Effector memory CD4-positive, alpha-beta T cell (primary cell): ENCODE measurements around the gene DAPK1.

Experiments used
- DNase-seq, 3 donors: peaks; one replicate each; pipeline ENCODE4 v3.0.0-alpha.2; 2020
- H3K27ac ChIP-seq: 2 replicates; pipeline ENCODE4 v1.7.0; 2013; ENCODE audit warnings: mild to moderate bottlenecking, low read length, moderate library complexity; ENCODE audit not compliant: insufficient read depth, poor library complexity, severe bottlenecking
- H3K27me3 ChIP-seq: replicated peaks from 2 replicates; pipeline ENCODE4 v1.7.0; 2013; ENCODE audit warnings: mild to moderate bottlenecking, low read length; ENCODE audit not compliant: insufficient read depth, control insufficient read depth, poor library complexity, severe bottlenecking
- H3K36me3 ChIP-seq: 2 replicates; pipeline ENCODE4 v1.7.0; 2013; ENCODE audit warnings: mild to moderate bottlenecking, low read length, moderate library complexity; ENCODE audit not compliant: control insufficient read depth, insufficient read depth
- H3K4me1 ChIP-seq: 2 replicates; pipeline ENCODE4 v1.7.0; 2013; ENCODE audit warnings: low read length, mild to moderate bottlenecking; ENCODE audit not compliant: control insufficient read depth, insufficient read depth, poor library complexity, severe bottlenecking
- H3K4me3 ChIP-seq: 2 replicates; pipeline ENCODE4 v1.7.0; 2013; ENCODE audit warnings: low read length, low read depth, mild to moderate bottlenecking; ENCODE audit not compliant: insufficient read depth, poor library complexity, severe bottlenecking
- H3K9me3 ChIP-seq: 2 replicates; pipeline ENCODE4 v1.7.0; 2013; ENCODE audit warnings: mild to moderate bottlenecking, low read length, moderate library complexity; ENCODE audit not compliant: control insufficient read depth
- total RNA-seq, 3 donors: gene quantifications; one replicate each; lab custom pipeline; 2026; lab: John Stamatoyannopoulos, UW

DAPK1 gene
- 0 to 1.7 (median 0.09) reads per million in 3 donors for total RNA-seq

- DNase-seq, result no peak
- Histone ChIP-seq H3K4me3 (no peak within 1 kb of the TSS), H3K36me3 (no peaks in the 10 kb centered on the region), H3K27me3 (peaks cover 6% of the 10 kb centered on the region), H3K4me1 (no peaks in the 10 kb centered on the region), H3K9me3 (no peaks in the 10 kb centered on the region), H3K27ac (no peak within 1 kb of the TSS)
These were observed at the start of gene DAPK1 for GRCh38 chr9:87497604-87498045. Gene DAPK1 (plus strand): TSS chr9:87497867. CDS start chr9:87499078, 1,211 bp downstream.

DNA sequence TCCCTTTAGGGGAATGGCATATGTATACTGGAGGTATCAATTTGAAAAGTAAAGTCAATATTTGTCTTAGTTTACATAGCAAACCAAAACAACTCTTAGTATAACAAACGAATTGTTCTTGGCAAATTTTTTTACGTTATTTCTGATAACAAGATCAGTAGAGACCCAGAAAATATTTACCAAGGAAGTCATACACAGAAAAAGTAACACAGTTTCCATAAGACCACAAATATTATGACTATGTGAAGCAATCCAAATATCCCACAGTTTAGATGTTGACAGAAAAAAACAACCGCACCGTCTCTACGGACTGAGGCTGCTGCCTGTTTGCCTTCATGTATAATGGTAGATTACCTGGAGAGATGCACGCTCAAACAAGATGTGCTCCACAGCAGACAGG is 46.5 kb upstream of the DAPK1 start:
- no peaks in the 10 kb centered on the region for H3K9me3 ChIP-seq
- no peaks in the 10 kb centered on the region for H3K4me1 ChIP-seq
- H3K36me3 ChIP-seq, result no peaks in the 10 kb centered on the region
- DNase-seq, result no peak
- no peak overlapping the region for H3K27ac ChIP-seq
- H3K4me3 ChIP-seq, result no peak overlapping the region
- no peaks in the 10 kb centered on the region for H3K27me3 ChIP-seq

GRCh38 chr9:87455407-87455806 is 42.3 kb upstream of the DAPK1 start:
- no peaks in the 10 kb centered on the region for H3K4me1 ChIP-seq
- no peaks in the 10 kb centered on the region for H3K36me3 ChIP-seq
- H3K27ac ChIP-seq, result no peak overlapping the region
- no peaks in the 10 kb centered on the region for H3K9me3 ChIP-seq
- DNase-seq, result no peak
- no peak overlapping the region for H3K4me3 ChIP-seq
- H3K27me3 ChIP-seq, result no peaks in the 10 kb centered on the region

- Histone ChIP-seq H3K9me3 (no peaks in the 10 kb centered on the region), H3K4me3 (no peak overlapping the region), H3K27me3 (no peaks in the 10 kb centered on the region), H3K4me1 (no peaks in the 10 kb centered on the region), H3K36me3 (no peaks in the 10 kb centered on the region), H3K27ac (no peak overlapping the region)
- DNase-seq, result no peak
These were observed 36.4 kb upstream of the DAPK1 start for GRCh38 chr9:87461256-87461655.

- H3K36me3 ChIP-seq, result no peaks in the 10 kb centered on the region
- DNase-seq, result no peak
- no peaks in the 10 kb centered on the region for H3K4me1 ChIP-seq
- H3K4me3 ChIP-seq, result no peak overlapping the region
- H3K9me3 ChIP-seq, result no peaks in the 10 kb centered on the region
- no peak overlapping the region for H3K27ac ChIP-seq
- H3K27me3 ChIP-seq, result no peaks in the 10 kb centered on the region
These were observed 33.3 kb upstream of the DAPK1 start for GRCh38 chr9:87464110-87464991.

- H3K27me3 ChIP-seq, result no peaks in the 10 kb centered on the region
- H3K27ac ChIP-seq, result no peak overlapping the region
- H3K4me3 ChIP-seq, result no peak overlapping the region
- no peaks in the 10 kb centered on the region for H3K4me1 ChIP-seq
- no peak for DNase-seq
- no peaks in the 10 kb centered on the region for H3K36me3 ChIP-seq
- no peaks in the 10 kb centered on the region for H3K9me3 ChIP-seq
These were observed 32.7 kb upstream of the DAPK1 start for GRCh38 chr9:87464992-87465378.

- H3K4me3 ChIP-seq, result no peak overlapping the region
- no peaks in the 10 kb centered on the region for H3K36me3 ChIP-seq
- H3K9me3 ChIP-seq, result no peaks in the 10 kb centered on the region
- H3K27me3 ChIP-seq, result no peaks in the 10 kb centered on the region
- no peak for DNase-seq
- no peak overlapping the region for H3K27ac ChIP-seq
- H3K4me1 ChIP-seq, result no peaks in the 10 kb centered on the region
These were observed 31.9 kb upstream of the DAPK1 start for GRCh38 chr9:87465816-87466215.

DNA sequence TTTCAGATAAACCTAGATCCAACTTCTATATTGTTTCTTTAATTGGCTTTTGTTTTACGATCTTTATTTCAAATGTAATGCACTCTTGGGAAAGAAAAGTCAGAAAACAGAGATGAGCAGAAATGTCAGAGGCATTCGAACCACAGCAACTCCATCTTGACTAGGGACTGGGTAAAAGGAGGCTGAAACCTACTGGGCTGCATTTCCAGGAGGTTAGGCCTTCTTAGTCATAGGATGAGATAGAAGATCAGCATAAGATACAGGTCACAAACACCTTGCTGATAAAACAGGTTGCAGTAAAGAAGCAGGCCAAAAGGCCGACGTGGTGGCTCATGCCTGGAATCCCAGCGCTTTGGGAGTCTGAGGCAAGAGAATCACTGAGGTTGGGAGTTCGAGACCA is 30.5 kb upstream of the DAPK1 start:
- no peaks in the 10 kb centered on the region for H3K27me3 ChIP-seq
- H3K4me3 ChIP-seq, result no peak overlapping the region
- no peaks in the 10 kb centered on the region for H3K9me3 ChIP-seq
- H3K36me3 ChIP-seq, result no peaks in the 10 kb centered on the region
- no peak for DNase-seq
- no peaks in the 10 kb centered on the region for H3K4me1 ChIP-seq
- H3K27ac ChIP-seq, result no peak overlapping the region

DNA sequence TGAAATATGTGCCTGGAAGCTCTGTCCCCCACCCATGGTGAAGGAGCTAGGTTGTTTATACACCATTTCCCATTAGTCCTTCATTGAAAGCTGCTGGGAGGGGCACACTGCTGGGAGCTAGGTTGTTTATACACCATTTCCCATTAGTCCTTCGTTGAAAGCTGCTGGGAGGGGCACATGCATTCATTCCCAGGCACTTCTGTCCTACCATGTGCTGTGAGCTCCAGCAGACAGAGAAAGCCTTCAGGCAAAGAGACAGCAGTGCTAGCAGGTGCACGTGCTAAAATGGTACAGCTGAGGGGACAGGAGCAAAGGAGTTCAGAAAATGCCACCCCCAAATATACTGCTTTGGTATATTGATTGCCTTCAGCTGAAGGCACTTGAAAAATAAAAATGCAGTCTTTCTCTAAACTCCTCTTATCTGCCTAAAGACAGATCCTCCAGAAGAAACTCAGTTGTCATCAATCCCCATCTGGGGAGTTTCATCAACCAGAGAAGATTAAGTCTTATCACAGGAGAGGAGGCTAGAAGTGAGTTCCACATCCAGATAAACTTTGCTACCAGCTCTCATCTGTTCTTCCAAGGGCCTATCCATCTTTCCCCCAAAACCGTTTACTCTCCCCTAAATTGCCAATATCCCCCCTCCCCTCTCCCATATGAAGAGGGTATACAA is 27.7 kb upstream of the DAPK1 start:
- no peak for DNase-seq
- Histone ChIP-seq H3K9me3 (no peaks in the 10 kb centered on the region), H3K4me1 (no peaks in the 10 kb centered on the region), H3K4me3 (no peak overlapping the region), H3K36me3 (no peaks in the 10 kb centered on the region), H3K27ac (no peak overlapping the region), H3K27me3 (no peaks in the 10 kb centered on the region)

- Histone ChIP-seq H3K4me1 (no peaks in the 10 kb centered on the region), H3K9me3 (no peaks in the 10 kb centered on the region), H3K4me3 (no peak overlapping the region), H3K27ac (no peak overlapping the region), H3K36me3 (no peaks in the 10 kb centered on the region), H3K27me3 (no peaks in the 10 kb centered on the region)
- no peak for DNase-seq
These were observed 25.9 kb upstream of the DAPK1 start for GRCh38 chr9:87471746-87472145.
